ENCODE measurements around the gene POU3F1. TPM values are rescaled to one million over a fixed set of nuclear protein-coding genes. Genes with fewer than 3 reads are reported as not detected.

POU3F1 gene
- total RNA-seq, 1 donor from 2014 or later, result 10.7 TPM

GRCh38 chr1:38074302-38074677, 27.7 kb upstream of the POU3F1 start:
- DNase-seq (ENCODE audit: low read depth, low spot score), result no peak
- H3K4me1 Mint-ChIP-seq, result peaks cover 43% of the 10 kb centered on the region
- H3K27me3 Mint-ChIP-seq (ENCODE audit: low read depth), result peaks cover 4% of the 10 kb centered on the region
- TF ChIP-seq CTCF (conservative IDR thresholded peaks at IDR 0.05), result no peak
- no peak overlapping the region for H3K27ac Mint-ChIP-seq (ENCODE audit: unreplicated experiment)
- H3K9me3 Mint-ChIP-seq, result no peaks in the 10 kb centered on the region
- no peak overlapping the region for H3K4me3 Mint-ChIP-seq
- H3K36me3 Mint-ChIP-seq (ENCODE audit: low read depth), result no peaks in the 10 kb centered on the region

GRCh38 chr1:38073534-38074301, 27.1 kb upstream of the POU3F1 start:
- H3K27me3 Mint-ChIP-seq (ENCODE audit: low read depth), result peaks cover 4% of the 10 kb centered on the region
- no peak for TF ChIP-seq CTCF (conservative IDR thresholded peaks at IDR 0.05)
- no peaks in the 10 kb centered on the region for H3K9me3 Mint-ChIP-seq
- peaks cover 43% of the 10 kb centered on the region for H3K4me1 Mint-ChIP-seq
- peak overlapping the region; percentile 52 for H3K27ac Mint-ChIP-seq (ENCODE audit: unreplicated experiment)
- no peak for DNase-seq (ENCODE audit: low read depth, low spot score)
- H3K36me3 Mint-ChIP-seq (ENCODE audit: low read depth), result no peaks in the 10 kb centered on the region
- H3K4me3 Mint-ChIP-seq, result no peak overlapping the region

GRCh38 chr1:38072858-38073257, 26.3 kb upstream of the POU3F1 start:
- H3K27me3 Mint-ChIP-seq (ENCODE audit: low read depth), result peaks cover 4% of the 10 kb centered on the region
- peaks cover 48% of the 10 kb centered on the region for H3K4me1 Mint-ChIP-seq
- DNase-seq (ENCODE audit: low read depth, low spot score), result no peak
- H3K4me3 Mint-ChIP-seq, result no peak overlapping the region
- H3K27ac Mint-ChIP-seq (ENCODE audit: unreplicated experiment), result no peak overlapping the region
- TF ChIP-seq CTCF (conservative IDR thresholded peaks at IDR 0.05), result no peak
- H3K9me3 Mint-ChIP-seq, result no peaks in the 10 kb centered on the region
- no peaks in the 10 kb centered on the region for H3K36me3 Mint-ChIP-seq (ENCODE audit: low read depth)

- no peak for DNase-seq (ENCODE audit: low read depth, low spot score)
- peaks cover 49% of the 10 kb centered on the region for H3K4me1 Mint-ChIP-seq
- H3K27ac Mint-ChIP-seq (ENCODE audit: unreplicated experiment), result no peak overlapping the region
- H3K36me3 Mint-ChIP-seq (ENCODE audit: low read depth), result no peaks in the 10 kb centered on the region
- no peaks in the 10 kb centered on the region for H3K9me3 Mint-ChIP-seq
- no peak overlapping the region for H3K4me3 Mint-ChIP-seq
- peaks cover 4% of the 10 kb centered on the region for H3K27me3 Mint-ChIP-seq (ENCODE audit: low read depth)
- TF ChIP-seq CTCF (conservative IDR thresholded peaks at IDR 0.05), result peak; percentile 38
Observed at GRCh38 chr1:38071312-38072256, 25.0 kb upstream of the POU3F1 start.

GRCh38 chr1:38068980-38069340, 22.4 kb upstream of the POU3F1 start:
- Mint-ChIP-seq H3K4me1 (peaks cover 51% of the 10 kb centered on the region), H3K9me3 (no peaks in the 10 kb centered on the region), H3K4me3 (no peak overlapping the region), H3K27me3 (ENCODE audit: low read depth) (peaks cover 4% of the 10 kb centered on the region), H3K27ac (ENCODE audit: unreplicated experiment) (no peak overlapping the region), H3K36me3 (ENCODE audit: low read depth) (no peaks in the 10 kb centered on the region)
- DNase-seq (ENCODE audit: low read depth, low spot score), result no peak
- TF ChIP-seq CTCF (conservative IDR thresholded peaks at IDR 0.05), result no peak

Data from neural crest cell (in vitro differentiated cells).